Neural cell (in vitro differentiated cells): Measurements from ENCODE around the gene PCLAF. TPM values are rescaled to one million over a fixed set of nuclear protein-coding genes. Genes with fewer than 3 reads are reported as not detected.
"Not testable (repeated sequence)": the region's sequence is repeated elsewhere in the genome, so short reads cannot be mapped to it uniquely, and the experiment has no call there.

Experiments used
- H2AFZ ChIP-seq: fragments of 200-600, 300-800 bp; sonication (generic), shearing (Covaris generic); 2 replicates; pipeline ENCODE4 v1.6.0; 2014; ENCODE audit warnings: low read depth, mild to moderate bottlenecking, antibody characterized with exemption, low read length, moderate library complexity
- H3F3A ChIP-seq: fragments of 200-600 bp; shearing (Covaris generic); 2 replicates; pipeline ENCODE4 v1.6.1; 2016; ENCODE audit warnings: mild to moderate bottlenecking, moderate library complexity, mixed read lengths, antibody characterized with exemption, low read length; ENCODE audit not compliant: insufficient read depth, poor library complexity, severe bottlenecking
- H3K27ac ChIP-seq: fragments of 200-600, 300-800 bp; sonication (generic), shearing (Covaris generic); 2 replicates; pipeline ENCODE4 v1.5.1; 2014; ENCODE audit warnings: mild to moderate bottlenecking, low read length, moderate library complexity
- H3K27me3 ChIP-seq: fragments of 300-800, 200-600 bp; sonication (generic), shearing (Covaris generic); 2 replicates; pipeline ENCODE4 v1.6.0; 2014; ENCODE audit warnings: mild to moderate bottlenecking, low read depth, low read length, moderate library complexity; ENCODE audit not compliant: insufficient read depth
- H3K36me3 ChIP-seq: fragments of 300-800, 200-600 bp; sonication (generic), shearing (Covaris generic); 2 replicates; pipeline ENCODE4 v1.5.1; 2014; ENCODE audit warnings: mild to moderate bottlenecking, antibody characterized with exemption, low read length, moderate library complexity; ENCODE audit not compliant: insufficient read depth
- H3K4me2 ChIP-seq: fragments of 300-800, 200-600 bp; sonication (generic), shearing (Covaris generic); 2 replicates; pipeline ENCODE4 v1.6.0; 2014; ENCODE audit warnings: mild to moderate bottlenecking, low read length
- H3K4me3 ChIP-seq: fragments of 300-800, 200-600 bp; sonication (generic), shearing (Covaris generic); 2 replicates; pipeline ENCODE4 v1.5.1; 2014; ENCODE audit warnings: mild to moderate bottlenecking, low read length, moderate library complexity
- H3K79me2 ChIP-seq: fragments of 200-600 bp; shearing (Covaris generic); replicated peaks from 2 replicates; pipeline ENCODE4 v1.6.0; 2014; ENCODE audit warnings: mild to moderate bottlenecking, low read length, moderate library complexity; ENCODE audit not compliant: insufficient read depth
- H3K9ac ChIP-seq: fragments of 300-800, 200-600 bp; sonication (generic), shearing (Covaris generic); 2 replicates; pipeline ENCODE4 v1.6.1; 2016; ENCODE audit warnings: mild to moderate bottlenecking, low read length, mixed read lengths
- H3K9me2 ChIP-seq: fragments of 200-600 bp; shearing (Covaris generic); 2 replicates; pipeline ENCODE4 v1.6.1; 2016; ENCODE audit warnings: mild to moderate bottlenecking, low read length, mixed read lengths; ENCODE audit not compliant: insufficient read depth
- H3K9me3 ChIP-seq: fragments of 200-600, 300-800 bp; sonication (generic), shearing (Covaris generic); 2 replicates; pipeline ENCODE4 v1.6.1; 2016; ENCODE audit warnings: mild to moderate bottlenecking, mixed run types, low read length, moderate library complexity, mixed read lengths
- H4K20me1 ChIP-seq: fragments of 200-600 bp; shearing (Covaris generic); 2 replicates; pipeline ENCODE4 v1.6.1; 2016; ENCODE audit warnings: mild to moderate bottlenecking, mixed run types; ENCODE audit not compliant: insufficient read depth
- EP300 ChIP-seq: fragments of 450-650 bp; conservative IDR thresholded peaks from 2 replicates; pipeline ENCODE4 v1.6.1; 2014; ENCODE audit warnings: antibody characterized with exemption, mild to moderate bottlenecking, moderate library complexity; ENCODE audit not compliant: poor library complexity, severe bottlenecking
- EZH2 ChIP-seq: fragments of 200-600, 300-800 bp; shearing (Covaris generic), sonication (generic); IDR thresholded peaks from 2 replicates; pipeline ENCODE4 v1.6.1; 2014; ENCODE audit warnings: antibody characterized with exemption, low read length, borderline replicate concordance, mild to moderate bottlenecking; ENCODE audit not compliant: insufficient read depth, poor library complexity, severe bottlenecking
- MXI1 ChIP-seq: fragments of 450-650 bp; conservative IDR thresholded peaks from 2 replicates; pipeline ENCODE4 v1.6.1; 2014; ENCODE audit warnings: antibody characterized with exemption, mild to moderate bottlenecking; ENCODE audit not compliant: poor library complexity, severe bottlenecking
- POLR2AphosphoS5 ChIP-seq: IDR thresholded peaks from 2 replicates; pipeline ENCODE4 v1.6.1; 2012
- RAD21 ChIP-seq: fragments of 450-650 bp; conservative IDR thresholded peaks from 2 replicates; pipeline ENCODE4 v1.6.1; 2014; ENCODE audit warnings: antibody characterized with exemption, mild to moderate bottlenecking, moderate library complexity
- SMC3 ChIP-seq: fragments of 450-650 bp; conservative IDR thresholded peaks from 2 replicates; pipeline ENCODE4 v1.6.1; 2014; ENCODE audit warnings: antibody characterized with exemption, mild to moderate bottlenecking, moderate library complexity; ENCODE audit not compliant: poor library complexity
- TAF1 ChIP-seq: IDR thresholded peaks from 2 replicates; pipeline ENCODE4 v1.6.1; 2012; ENCODE audit warnings: low read depth
- polyA plus RNA-seq: library from polyadenylated mRNA; depleted of rRNA; stranded (reverse); fragments of >200 nt; gene quantifications from 2 replicates; pipeline ENCODE4 v1.2.3, GENCODE V29; 2014
- TF ChIP-seq, protein P1 (sequence below): IDR thresholded peaks from 2 replicates; pipeline ENCODE4 v1.6.1; 2012; ENCODE audit warnings: borderline replicate concordance
- TF ChIP-seq, protein P2 (sequence below): fragments of 450-650 bp; IDR thresholded peaks from 2 replicates; pipeline ENCODE4 v1.5.1; 2014; ENCODE audit warnings: antibody characterized with exemption, mild to moderate bottlenecking, moderate library complexity; ENCODE audit not compliant: poor library complexity, severe bottlenecking

Gene PCLAF
- polyA plus RNA-seq, 1 donor from 2014 or later = 10.8 TPM

DNA sequence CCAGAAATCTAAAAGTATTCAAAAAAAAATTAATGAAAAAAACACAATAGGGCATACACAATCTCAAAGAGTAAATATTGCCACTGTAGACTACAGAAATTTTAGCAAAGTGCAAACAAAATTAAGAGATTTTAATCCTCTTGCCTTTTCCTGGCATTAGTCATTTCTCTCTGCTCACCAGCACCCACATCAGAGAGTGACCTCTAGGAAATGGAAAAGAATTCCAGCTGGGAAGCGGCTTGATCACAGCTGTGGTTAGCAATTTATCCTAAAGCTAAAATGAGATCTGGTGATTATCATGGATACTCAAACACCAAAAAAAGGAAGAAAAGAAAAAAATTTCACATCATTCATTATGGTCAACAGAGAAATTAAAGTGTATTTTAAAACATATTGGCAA, 32.8 kb downstream of the PCLAF start:
- H3K4me2 ChIP-seq = no peak overlapping the region
- no peaks in the 10 kb centered on the region for H4K20me1 ChIP-seq

DNA sequence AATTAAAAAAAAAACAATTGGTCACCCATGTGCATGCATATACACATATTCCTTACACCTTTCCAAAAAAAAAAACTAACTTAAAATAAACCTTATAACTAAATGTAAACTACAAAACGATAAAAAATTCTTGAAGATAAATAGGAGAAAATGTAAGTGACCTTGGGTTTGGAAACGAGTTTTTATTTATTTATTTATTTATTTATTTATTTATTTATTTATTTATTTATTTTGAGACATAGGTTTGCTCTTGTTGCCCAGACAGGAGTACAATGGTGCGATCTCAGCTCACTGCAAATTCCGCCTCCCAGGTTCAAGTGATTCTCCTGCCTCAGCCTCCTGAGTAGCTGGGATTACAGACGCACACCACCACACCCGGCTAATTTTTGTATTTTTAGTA, 35.0 kb downstream of the PCLAF start:
- H3K27me3 ChIP-seq, H3F3A ChIP-seq, H3K9me2 ChIP-seq, H4K20me1 ChIP-seq, H3K9me3 ChIP-seq, H2AFZ ChIP-seq, H3K9ac ChIP-seq, H3K27ac ChIP-seq, H3K4me3 ChIP-seq, H3K36me3 ChIP-seq, H3K4me2 ChIP-seq: not testable (repeated sequence)
- peaks cover 11% of the 10 kb centered on the region for H3K79me2 ChIP-seq

More for the DNA sequence above, 32.8 kb downstream of the PCLAF start:
- no peaks in the 10 kb centered on the region for H3K9me3 ChIP-seq
- H3K4me3 ChIP-seq = no peak overlapping the region
- H3K9ac ChIP-seq = no peak overlapping the region
- no peaks in the 10 kb centered on the region for H3F3A ChIP-seq
- H3K9me2 ChIP-seq = no peaks in the 10 kb centered on the region
- no peaks in the 10 kb centered on the region for H3K27me3 ChIP-seq
- H3K36me3 ChIP-seq = no peaks in the 10 kb centered on the region
- no peak overlapping the region for H3K27ac ChIP-seq
- no peak for TF ChIP-seq EP300
- no peak overlapping the region for H2AFZ ChIP-seq
- peaks cover 19% of the 10 kb centered on the region for H3K79me2 ChIP-seq

DNA sequence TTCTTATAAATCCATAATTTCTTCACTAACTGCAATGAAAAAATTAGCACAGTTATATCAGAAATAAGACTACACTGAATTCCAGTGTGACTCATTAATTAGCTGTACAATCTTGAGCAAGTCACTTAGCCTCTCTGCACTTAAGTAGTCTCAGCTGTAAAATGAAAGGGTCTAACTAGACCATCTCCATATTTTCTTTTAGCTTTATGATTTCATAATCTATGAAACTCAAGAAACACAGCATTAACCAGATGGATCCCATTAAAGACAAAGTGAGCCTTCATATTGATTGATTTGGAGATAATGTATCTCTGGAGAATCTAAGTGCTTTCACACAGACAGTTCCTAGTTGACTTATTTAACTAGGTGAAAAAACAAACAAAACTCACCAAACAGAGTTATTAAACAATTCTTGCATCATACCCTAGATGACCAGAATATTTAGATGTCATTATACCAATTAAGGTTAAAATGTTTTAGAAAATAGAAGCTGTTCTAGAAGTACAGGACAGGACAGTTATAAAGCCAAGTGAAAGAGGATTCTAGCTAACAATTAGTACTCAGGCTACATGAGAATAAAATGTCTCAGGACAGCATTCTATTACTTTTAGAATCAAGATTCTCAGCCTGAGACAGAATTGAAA, 36.5 kb downstream of the PCLAF start:
- H3K9ac ChIP-seq = no peak overlapping the region
- no peak overlapping the region for H3K27ac ChIP-seq
- H3K36me3 ChIP-seq = no peaks in the 10 kb centered on the region
- no peaks in the 10 kb centered on the region for H3K9me3 ChIP-seq
- H3K4me2 ChIP-seq = no peak overlapping the region
- H2AFZ ChIP-seq = no peak overlapping the region
- no peaks in the 10 kb centered on the region for H3F3A ChIP-seq
- H3K9me2 ChIP-seq = no peaks in the 10 kb centered on the region
- no peaks in the 10 kb centered on the region for H4K20me1 ChIP-seq
- H3K79me2 ChIP-seq = peaks cover 6% of the 10 kb centered on the region
- no peak overlapping the region for H3K4me3 ChIP-seq
- TF ChIP-seq TAF1 = no peak
- no peak for TF ChIP-seq MXI1
- no peak for TF ChIP-seq POLR2AphosphoS5
- TF ChIP-seq, protein P1, sequence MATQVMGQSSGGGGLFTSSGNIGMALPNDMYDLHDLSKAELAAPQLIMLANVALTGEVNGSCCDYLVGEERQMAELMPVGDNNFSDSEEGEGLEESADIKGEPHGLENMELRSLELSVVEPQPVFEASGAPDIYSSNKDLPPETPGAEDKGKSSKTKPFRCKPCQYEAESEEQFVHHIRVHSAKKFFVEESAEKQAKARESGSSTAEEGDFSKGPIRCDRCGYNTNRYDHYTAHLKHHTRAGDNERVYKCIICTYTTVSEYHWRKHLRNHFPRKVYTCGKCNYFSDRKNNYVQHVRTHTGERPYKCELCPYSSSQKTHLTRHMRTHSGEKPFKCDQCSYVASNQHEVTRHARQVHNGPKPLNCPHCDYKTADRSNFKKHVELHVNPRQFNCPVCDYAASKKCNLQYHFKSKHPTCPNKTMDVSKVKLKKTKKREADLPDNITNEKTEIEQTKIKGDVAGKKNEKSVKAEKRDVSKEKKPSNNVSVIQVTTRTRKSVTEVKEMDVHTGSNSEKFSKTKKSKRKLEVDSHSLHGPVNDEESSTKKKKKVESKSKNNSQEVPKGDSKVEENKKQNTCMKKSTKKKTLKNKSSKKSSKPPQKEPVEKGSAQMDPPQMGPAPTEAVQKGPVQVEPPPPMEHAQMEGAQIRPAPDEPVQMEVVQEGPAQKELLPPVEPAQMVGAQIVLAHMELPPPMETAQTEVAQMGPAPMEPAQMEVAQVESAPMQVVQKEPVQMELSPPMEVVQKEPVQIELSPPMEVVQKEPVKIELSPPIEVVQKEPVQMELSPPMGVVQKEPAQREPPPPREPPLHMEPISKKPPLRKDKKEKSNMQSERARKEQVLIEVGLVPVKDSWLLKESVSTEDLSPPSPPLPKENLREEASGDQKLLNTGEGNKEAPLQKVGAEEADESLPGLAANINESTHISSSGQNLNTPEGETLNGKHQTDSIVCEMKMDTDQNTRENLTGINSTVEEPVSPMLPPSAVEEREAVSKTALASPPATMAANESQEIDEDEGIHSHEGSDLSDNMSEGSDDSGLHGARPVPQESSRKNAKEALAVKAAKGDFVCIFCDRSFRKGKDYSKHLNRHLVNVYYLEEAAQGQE = no peak
- TF ChIP-seq EZH2 = no peak
- TF ChIP-seq RAD21 = no peak
- no peak for TF ChIP-seq EP300
- no peak for TF ChIP-seq SMC3
- TF ChIP-seq, protein P2, sequence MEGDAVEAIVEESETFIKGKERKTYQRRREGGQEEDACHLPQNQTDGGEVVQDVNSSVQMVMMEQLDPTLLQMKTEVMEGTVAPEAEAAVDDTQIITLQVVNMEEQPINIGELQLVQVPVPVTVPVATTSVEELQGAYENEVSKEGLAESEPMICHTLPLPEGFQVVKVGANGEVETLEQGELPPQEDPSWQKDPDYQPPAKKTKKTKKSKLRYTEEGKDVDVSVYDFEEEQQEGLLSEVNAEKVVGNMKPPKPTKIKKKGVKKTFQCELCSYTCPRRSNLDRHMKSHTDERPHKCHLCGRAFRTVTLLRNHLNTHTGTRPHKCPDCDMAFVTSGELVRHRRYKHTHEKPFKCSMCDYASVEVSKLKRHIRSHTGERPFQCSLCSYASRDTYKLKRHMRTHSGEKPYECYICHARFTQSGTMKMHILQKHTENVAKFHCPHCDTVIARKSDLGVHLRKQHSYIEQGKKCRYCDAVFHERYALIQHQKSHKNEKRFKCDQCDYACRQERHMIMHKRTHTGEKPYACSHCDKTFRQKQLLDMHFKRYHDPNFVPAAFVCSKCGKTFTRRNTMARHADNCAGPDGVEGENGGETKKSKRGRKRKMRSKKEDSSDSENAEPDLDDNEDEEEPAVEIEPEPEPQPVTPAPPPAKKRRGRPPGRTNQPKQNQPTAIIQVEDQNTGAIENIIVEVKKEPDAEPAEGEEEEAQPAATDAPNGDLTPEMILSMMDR = no peak
- no peaks in the 10 kb centered on the region for H3K27me3 ChIP-seq
